GM12873 (cell line): Measurements from ENCODE around the gene KRTAP4-5.
"Not testable (repeated sequence)": the region's sequence is repeated elsewhere in the genome, so short reads cannot be mapped to it uniquely, and the experiment has no call there.

Experiments used
- TF ChIP-seq, protein P1 (sequence below): IDR thresholded peaks from 2 replicates; pipeline ENCODE4 v1.5.1; 2012; ENCODE audit warnings: low read depth, mild to moderate bottlenecking, moderate library complexity, low read length, control low read depth; ENCODE audit not compliant: insufficient read depth; ENCODE audit errors: missing control alignments

The KRTAP4-5 gene

DNA sequence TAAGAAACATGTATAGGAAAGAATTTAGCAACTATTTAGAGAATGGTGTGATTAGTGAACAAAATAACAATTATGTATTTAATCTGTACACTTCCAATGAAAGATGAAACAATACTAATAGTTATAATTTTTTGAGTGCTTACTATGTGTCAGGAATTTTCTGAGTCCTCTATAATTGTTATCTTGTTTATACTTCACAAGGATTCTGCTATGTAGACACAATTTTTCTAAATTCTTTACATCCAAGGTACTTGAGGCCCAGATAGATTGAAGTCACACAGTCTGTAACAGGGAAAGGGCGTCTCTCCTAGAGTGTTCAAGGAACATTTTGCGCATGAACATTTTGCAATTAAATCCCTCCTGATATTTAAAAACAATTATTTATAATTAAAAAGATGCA lies 24.6 kb downstream of the KRTAP4-5 start:
- TF ChIP-seq, protein P1, sequence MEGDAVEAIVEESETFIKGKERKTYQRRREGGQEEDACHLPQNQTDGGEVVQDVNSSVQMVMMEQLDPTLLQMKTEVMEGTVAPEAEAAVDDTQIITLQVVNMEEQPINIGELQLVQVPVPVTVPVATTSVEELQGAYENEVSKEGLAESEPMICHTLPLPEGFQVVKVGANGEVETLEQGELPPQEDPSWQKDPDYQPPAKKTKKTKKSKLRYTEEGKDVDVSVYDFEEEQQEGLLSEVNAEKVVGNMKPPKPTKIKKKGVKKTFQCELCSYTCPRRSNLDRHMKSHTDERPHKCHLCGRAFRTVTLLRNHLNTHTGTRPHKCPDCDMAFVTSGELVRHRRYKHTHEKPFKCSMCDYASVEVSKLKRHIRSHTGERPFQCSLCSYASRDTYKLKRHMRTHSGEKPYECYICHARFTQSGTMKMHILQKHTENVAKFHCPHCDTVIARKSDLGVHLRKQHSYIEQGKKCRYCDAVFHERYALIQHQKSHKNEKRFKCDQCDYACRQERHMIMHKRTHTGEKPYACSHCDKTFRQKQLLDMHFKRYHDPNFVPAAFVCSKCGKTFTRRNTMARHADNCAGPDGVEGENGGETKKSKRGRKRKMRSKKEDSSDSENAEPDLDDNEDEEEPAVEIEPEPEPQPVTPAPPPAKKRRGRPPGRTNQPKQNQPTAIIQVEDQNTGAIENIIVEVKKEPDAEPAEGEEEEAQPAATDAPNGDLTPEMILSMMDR = no peak

DNA sequence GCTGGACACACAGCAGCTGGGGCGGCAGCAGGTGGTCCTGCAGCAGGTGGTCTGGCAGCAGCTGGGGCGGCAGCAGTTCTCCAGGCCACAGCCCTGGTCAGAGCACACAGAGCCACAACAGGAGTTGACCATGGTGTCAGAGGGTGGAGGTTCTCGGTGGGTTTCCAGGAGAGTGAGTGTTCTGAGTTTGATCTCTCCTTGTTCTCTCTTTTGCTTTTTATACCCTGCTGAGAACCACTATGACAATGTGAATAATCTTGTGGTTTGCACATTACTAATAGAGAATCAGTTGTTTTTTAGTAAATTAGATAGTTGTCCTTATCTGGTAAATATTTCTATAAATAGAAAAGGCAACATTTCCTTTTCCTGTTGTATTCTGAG lies 25.6 kb downstream of the KRTAP4-5 start, which contains the start of gene KRTAP4-12:
Gene KRTAP4-12 (minus strand): TSS at position 192 of the 381 bp plus-strand sequence. CDS start 60 bp downstream, at position 132.
- TF ChIP-seq, protein P1 = not testable (repeated sequence)

DNA sequence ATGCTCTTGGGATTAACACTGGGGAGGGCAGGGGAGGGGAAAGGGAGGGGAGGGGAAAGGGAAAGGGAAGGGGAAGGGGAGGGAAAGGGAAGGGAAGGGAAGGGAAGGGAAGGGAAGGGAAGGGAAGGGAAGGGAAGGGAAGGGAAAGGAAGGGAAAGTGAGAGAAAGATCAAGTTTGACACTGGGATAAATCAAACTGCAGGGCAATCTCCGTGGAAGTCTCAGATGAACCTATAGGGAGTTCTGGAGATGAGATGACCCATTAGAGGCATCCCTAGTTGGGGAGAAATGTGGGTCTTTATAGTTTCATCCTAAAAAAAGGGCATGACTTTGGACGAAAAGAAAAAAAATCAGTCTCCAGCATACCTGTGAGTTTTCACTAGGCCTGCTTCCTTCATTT lies 27.9 kb downstream of the KRTAP4-5 start:
- TF ChIP-seq, protein P1 = no peak

DNA sequence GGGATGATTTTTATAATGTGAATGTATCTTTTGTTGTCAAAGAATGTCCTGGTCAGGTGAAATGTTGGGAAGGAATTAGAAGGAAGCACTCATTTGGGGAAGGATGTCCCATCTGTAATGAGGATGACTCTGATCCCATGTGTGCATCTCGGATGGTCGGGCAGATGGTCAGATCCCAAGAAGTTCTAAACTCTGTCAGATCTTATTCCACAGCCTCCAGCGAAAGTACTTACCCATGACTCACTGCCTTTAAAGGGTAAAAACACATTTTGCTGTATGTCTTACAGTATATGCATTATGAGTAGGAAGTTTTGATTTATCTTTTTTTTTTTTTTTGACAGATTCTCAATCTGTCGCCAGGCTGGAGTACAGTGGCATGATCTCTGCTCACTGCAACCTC lies 30.9 kb downstream of the KRTAP4-5 start:
- TF ChIP-seq, protein P1 = no peak

DNA sequence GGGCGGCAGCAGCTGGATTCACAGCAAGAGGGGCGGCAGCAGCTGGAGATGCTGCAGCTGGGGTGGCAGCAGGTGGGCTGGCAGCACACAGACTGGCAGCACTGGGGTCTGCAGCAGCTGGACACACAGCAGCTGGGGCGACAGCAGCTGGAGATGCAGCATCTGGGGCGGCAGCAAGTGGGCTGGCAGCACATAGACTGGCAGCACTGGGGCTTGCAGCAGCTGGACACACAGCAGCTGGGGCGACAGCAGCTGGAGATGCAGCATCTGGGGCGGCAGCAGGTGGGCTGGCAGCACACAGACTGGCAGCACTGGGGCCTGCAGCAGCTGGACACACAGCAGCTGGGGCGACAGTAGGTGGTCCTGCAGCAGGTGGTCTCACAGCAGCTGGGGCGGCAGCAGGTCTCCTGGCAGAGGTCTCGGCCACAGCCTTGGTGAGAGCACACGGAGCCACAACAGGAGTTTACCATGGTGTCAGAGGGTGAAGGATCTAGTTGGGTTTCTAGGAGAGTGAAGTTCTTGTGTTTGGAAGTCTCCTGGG lies 31.7 kb downstream of the KRTAP4-5 start, which contains the start of gene KRTAP4-11:
Gene KRTAP4-11 (minus strand): TSS at position 528 of the 541 bp plus-strand sequence. CDS start 58 bp downstream, at position 470.
- TF ChIP-seq, protein P1 = not testable (repeated sequence)

DNA sequence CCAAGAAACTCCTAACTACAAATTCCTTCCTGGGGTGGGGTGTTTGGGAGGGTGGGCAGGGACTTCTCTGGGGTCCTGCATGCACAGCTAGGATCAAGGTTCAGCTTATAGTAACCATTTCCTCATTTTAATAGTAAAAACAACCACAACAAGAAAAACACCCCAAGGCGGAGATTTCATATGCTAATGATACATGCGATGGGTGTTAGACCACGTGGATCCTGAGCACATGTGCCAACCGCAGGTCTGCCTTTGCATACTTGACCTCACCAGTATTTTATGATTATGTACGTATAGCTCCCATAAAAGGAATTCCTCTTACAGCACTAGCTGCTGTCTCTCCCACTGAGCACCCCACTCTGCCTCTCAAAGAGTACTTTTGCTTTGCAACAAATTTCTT lies 33.3 kb downstream of the KRTAP4-5 start:
- TF ChIP-seq, protein P1 = no peak

DNA sequence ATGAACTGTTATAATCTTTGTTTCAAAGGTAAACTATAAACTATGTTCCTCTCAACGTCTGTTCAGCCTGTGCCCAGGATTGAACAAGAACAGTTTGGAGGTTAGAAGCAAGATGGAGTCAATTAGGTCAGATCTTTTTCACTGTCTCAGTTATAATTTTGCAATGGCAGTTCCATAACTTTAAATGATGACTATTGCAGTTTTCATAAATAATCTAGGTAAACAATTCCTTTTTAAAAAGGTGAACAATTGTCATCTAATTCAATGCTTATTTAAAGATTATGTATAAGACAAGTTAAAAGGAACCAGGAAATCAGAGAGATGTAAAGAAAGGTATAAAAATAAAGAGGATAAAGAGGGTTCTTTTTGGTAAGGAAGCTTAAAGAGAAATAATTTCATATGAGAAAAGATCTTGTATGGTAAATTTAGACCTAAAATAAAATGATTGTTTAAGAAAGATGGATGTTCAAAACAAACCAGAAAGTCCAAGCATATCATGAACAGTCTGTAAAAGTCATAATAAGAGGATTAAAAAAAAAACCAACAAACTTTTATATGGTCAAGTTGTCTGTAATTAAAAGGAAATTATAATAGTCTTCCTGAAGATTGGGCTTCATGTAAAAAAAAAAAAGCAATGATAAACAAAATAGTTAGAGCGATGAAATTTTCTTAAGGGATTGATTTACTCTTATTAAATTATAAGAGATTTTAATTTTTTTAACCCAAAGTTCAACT lies 38.3 kb downstream of the KRTAP4-5 start:
- TF ChIP-seq, protein P1 = no peak
